Measurements from ENCODE around the gene EDIL3.

The EDIL3 gene

DNA sequence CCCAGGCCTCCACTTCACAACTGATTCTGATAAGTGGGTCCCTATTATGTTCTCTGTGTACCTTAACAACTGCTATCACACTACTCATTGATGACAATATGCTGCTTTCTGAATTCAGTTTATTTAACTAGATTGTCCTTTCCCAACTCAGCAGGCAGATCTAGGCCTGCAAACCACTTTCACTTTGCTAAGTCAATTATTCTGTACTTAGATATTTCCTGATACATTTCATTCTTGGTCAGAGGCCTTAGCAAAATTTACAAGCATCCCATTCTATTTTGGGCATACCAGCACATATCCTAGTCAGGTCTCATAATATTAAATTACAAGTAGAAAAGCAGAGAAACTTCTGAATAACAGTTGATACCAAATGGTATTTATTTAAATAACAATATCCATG, 428.3 kb downstream of the EDIL3 start:
- DNase-seq: peak; percentile 44

DNA sequence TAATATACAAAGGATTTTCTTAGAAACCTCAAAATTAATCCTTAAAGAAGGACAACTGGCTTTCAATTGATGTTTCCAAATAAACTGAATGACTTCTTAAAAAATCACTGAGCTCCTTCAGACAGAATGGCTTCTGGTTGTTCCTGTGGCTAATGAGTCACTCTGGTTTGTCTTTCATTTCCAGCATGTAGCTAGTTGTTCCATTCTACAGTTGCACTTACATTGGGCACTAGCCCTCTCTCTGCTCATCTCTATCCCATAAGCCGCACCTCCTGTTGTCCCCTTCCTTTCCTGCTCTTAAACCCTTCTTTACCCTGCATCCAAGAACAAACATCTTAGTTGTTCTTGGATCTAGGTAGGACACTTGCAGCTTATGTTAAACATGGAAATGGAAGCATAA, 428.8 kb downstream of the EDIL3 start:
- peak; percentile 74 for DNase-seq

DNA sequence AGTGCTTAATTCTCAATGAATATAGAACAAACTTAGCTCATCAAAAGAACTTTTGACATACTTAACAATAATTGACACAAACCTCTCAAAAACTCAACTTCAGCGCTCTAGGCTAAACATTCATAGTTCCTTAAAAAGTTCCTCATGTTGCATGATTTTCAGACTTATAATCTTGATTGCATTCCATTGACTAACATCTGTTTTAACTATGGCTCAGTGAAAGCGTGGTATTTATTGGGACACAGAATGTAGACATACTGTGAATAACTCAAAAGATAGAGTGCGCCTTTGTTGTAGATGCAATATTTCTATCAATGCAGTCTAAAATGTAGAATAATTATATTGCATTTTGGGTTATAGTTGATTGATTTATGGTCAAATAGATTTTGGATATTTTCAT, 436.9 kb downstream of the EDIL3 start:
- DNase-seq: no peak

DNA sequence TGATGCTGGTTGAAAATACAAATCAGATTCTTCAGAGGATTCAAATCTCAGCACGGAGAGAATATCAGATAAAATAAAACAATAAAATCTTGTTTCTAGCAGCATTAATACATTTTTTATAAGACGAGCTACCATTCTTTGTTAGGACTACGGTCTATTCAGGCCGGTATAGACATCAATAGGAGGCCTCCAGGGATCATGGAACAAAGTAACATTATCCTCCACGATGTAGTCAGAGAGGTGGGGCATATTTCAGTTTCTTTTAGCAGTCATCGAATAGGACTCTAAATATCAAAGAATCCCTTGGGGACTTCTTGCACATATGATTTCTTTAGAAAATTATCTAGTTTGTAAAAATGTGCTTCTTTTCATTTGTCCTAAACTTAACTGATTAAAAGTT, 438.2 kb downstream of the EDIL3 start:
- no peak for DNase-seq

DNA sequence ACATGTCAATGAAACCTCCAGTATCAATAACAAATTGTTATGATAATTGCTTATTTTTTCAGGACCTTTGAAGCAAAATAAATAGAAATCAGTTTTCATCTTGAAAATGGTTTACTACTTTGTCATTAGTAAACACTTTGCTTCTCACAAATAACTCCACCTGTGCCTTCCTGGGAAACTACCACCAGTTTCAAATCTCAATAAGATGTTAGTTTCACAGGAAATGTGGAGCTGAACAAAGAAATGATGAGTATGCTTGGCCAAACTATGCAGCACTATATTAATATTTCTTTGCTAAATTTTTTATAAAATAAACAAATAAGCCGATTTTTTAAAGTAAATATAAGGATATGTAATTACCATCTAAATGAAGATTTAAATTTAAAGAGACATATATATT, 442.5 kb downstream of the EDIL3 start:
- no peak for DNase-seq

DNA sequence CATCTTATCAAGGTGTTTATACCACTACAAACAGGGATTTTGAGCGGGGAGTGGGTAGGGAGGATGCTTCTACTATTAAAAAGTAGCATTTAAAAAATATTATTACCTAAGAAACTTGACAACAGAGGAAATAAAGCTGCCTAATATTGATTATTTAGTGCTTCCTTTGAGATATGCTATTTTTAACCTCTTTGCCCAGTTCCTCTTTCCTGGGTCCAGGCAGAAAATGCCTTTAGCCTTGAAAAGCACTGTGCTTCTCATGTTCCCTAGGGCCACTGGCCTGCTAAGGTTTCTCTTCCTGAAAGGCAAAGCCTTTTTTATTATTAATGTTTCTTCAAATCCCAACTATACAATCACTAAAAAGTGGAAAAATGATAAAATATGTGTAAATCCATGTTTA, 446.8 kb downstream of the EDIL3 start:
- DNase-seq: no peak

DNA sequence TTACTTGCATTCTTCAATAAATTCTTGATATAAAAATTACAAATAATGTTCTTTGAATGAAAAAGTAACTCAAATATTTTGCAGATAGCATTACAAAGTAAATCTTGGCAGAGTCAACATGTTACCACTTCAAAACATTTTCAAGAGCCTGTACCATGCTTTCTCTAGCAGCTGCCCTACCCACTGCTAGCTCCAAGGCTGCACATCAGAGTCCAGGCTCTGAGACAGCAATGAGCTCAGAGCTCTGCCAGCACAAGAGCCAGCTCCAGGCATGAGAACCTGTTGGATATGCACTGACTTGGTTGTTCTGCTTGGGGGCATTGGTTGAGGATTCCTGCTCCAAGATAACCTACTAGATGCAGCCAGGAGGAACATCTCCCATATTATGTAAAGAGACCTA, 452.7 kb downstream of the EDIL3 start:
- no peak for DNase-seq

DNA sequence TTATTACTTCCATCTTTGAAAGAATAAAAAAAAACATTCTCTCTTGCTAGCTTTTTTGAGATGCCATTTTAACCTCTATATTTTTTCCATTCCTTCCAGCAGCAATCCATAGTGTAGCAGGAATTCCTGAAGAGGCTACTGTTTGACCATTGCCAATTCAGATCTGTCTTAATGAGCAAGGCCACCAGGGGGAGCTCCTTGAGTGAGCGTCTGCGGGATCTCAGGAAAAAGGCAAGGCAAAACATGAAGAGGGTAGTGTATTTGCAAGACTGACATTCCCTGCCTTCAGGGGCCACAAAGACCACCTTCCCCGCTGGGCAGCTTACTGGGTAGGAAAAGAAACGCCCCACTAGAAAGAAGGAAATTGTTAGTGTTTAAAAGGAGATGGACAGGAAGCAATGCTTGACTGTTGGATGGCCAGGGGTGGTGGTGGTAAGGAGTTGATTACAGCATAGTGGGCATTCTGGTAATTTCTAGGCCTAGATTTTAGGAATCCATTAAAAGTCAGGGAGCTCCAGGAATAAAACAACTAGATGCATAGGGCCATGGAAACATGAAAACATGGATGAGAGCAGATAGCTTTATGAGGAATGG, 457.4 kb downstream of the EDIL3 start:
- DNase-seq: peak; percentile 80

DNA sequence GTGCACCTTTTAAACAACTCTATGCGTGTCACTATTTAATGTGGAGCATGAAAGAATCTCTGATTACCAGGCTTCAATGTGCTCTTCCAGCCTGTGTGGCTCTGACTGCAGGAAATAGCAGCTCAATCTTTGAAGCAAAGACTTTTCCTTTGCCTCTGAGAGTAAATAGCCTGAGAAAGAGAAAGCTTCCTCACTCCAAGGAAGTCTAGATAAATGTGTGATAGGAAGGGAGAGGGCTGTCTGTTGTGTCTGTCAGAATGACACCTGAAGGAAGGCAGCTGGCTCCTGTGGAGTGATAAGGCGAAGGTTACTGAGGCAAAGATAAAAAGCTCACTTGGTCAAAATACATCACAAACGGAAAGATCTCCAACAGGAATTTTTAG, 458.7 kb downstream of the EDIL3 start:
- DNase-seq: no peak

DNA sequence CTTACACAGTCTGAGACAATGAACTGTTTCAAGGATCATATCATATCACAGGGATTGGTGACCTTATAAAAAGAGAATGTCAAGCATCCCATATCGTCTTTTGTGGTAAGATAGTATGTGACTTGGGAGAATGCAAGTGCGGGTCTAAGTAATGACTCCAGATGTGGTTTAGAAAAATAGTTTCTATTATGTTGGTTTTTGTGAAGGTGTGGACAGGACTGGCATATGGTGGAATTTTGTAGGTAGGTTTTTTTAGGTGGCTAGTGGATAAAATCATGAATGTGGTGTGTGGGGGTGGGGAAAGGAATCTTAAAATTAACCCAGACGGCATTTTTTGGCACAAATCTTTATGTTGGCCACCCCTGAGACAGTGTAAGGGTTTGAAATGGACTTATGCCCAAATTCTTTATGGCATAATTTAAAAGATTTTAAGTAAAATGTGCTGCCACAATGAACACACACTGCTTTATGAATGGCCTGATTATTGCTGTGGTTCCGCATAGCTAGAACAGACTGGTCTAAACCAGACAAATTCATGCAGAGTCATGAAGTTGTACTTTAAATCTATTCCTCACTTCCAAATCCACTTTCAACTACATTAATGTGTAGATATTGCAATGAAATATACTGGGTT, 459.2 kb downstream of the EDIL3 start:
- DNase-seq: peak; percentile 97

DNA sequence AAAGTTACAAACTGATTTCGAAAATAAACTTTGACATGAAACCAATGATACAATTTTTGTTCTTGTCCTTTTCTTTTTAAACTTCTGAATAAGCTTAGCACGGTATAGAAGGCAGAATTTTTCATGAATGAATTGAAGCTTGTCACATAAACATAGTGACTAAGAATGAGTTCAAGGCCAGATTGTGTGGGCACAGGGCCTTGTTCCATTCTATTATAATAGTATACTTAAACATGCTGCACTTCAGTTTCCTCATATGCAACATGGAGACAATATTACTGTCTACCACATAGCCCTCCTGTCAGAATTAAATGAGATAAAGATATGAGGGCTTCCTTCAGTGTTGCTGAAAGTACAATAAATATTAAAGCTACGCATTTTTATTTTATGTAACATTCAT, 459.8 kb downstream of the EDIL3 start:
- peak; percentile 80 for DNase-seq

DNA sequence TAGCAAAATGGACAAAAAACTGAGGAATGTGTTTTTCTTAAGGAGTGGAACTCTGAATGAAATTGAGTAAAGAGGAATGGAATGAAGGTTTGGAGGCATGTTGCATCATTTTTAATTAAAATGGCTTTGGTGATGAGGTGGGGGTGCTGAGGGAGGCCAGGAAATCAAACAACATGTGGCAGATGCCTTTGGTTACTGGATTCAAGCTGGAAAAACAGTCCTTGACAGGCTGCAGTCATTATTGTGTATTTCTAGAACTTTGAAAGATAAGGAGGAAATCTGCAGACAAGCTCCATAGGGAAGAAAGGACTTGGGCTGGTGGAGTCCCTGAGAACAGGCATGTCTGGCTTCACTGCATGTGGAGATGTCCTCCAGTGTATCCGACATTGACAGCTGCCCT, 460.5 kb downstream of the EDIL3 start:
- DNase-seq: peak; percentile 90

DNA sequence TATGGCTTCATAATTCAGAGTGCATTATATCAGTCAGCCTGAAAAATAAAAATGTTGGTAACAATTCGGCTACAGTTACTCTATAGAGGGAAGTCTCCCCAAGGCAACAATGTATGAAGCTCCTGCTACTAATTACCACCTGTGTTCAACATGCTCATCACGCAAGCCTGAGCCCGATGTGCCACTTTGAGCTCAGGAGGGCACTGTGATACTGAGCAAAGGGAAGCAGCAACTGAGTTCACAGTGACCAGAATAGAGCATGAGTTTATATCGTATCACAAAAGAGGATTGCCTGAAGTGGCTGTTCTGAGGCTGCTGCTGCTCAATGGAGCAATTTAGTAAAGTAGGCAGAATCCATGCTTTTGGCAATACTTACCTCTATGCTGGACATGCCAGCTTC, 462.0 kb downstream of the EDIL3 start:
- DNase-seq: no peak

DNA sequence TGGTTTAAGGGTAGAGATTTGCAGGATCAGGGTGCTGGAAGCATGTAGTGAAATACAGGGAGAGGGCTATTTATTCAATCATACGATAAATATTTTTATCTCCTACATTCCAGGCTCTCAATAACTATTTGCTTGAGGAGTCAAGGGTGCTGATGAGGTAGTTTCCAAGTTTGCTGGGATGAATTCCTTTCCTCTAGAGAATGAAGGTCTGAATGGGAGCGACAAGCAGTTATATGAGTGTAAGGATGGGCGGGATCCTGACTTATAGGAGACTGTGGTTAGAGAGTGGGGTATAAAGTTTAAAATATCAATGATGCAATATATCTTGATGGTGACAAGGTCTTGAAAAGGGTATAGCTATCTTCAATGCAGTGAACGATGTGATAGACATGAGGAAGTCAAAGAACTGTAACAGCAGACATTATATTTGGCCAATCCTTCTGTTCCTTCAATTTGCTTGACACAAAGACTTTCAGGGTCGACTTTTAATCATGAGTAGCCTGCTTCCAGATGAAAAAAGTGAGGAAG, 462.9 kb downstream of the EDIL3 start:
- peak; percentile 83 for DNase-seq

DNA sequence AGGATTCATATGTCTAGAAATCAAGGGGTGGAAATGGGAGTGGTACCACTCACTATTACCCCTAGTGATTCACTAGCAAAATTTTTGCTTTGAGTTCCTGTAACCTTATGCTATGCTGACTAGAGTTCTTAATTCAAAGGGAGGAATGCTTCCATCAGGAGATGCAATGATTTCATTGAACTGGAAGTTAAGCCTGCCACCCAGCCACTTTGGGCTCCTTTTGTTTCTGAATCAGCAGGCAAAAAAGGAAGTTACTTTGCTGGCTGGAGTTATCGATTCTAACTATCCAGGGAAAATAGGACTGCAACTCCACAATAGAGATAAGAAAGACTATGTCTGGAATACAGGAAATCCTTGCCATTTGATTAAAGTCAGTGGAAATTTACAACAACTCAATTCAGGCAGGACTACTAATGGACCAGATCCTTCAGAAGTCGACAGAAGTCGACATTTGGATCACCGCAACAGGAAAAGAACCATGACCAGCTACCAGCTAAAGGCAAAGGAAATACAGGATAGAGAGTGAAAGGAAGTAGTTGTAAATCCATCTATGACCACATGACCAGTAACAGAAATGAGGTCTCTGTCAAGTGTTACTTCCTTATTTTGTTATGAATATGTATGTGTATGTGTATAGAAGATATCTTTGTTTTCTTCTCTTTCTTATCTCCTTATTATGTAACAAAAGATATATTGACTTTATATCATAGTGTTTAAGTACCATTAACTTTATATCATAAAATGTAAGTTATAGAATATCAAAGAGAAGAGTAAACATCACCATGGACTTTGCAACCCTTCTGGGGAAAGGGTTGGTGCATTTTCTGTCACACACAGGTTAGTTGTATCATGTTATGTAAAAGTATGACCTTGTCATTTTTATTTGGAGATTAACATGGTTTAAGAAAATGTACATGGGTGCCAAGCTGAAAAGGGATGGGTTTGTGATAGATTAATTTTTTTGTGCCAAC, 465.3 kb downstream of the EDIL3 start:
- DNase-seq: peak; percentile 85

DNA sequence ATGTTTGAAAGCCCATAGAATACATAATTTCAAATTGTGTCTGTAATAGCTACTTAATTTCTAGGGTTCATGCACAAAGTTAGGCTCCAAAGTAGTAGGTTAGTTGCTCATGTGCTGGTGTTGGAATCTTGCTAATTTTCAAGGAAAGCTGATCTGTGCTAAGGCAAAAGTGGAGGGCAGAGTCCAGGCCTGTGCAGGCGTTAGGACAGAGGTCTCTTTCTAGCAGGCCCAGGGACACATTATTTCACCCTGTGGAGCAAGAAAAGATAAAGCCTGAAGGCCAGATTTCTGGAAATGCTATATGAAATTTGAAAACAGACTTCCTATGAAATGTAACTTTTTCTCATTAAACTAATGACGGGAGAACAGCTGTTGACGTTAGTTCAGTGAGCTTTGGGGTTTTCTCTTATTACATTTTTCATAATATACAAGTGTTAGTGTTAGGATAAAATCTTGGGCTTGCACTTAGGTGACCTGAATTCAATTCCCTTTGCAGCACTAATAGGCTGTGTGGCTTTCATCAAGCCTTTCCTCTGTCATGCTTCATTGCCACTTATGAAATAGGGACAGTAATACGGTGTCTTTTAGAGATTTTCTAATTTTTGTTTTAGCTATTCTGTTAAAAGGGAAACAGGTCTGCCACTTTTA, 467.3 kb downstream of the EDIL3 start:
- no peak for DNase-seq

DNA sequence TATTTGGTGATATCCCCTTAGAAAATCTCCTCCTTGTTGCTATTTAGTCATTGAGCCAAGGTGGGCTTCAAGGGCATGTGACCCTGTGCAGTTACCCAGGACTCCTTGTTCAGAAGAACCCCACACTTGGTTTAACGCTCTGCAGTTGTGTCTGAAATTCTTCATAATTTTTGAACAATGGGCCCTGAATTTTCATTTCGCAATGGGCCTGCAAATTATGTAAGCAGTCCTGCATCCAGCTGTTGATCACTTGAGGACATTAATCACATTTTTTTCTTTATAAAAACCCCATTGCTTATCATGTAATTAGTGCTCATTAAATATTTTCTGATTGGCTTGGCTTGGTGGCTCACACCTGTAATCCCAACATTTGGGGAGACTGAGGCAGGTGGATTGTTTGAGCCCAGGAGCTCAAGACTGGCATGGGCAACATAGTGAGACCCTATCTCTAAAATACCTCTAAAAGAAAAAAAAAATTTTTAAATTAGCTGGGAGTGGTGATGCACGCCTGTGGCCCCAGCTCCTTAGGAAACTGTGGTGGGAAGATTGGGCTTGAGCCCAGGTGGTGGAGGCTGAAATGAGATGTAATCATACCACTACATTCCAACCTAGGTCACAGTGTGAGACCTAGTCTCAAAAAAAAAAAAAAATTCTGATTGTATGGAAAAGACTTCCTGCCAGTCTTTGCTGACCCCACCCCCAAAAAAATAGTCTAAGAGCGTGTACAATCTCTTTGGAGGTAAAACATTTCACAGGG, 469.8 kb downstream of the EDIL3 start:
- no peak for DNase-seq

DNA sequence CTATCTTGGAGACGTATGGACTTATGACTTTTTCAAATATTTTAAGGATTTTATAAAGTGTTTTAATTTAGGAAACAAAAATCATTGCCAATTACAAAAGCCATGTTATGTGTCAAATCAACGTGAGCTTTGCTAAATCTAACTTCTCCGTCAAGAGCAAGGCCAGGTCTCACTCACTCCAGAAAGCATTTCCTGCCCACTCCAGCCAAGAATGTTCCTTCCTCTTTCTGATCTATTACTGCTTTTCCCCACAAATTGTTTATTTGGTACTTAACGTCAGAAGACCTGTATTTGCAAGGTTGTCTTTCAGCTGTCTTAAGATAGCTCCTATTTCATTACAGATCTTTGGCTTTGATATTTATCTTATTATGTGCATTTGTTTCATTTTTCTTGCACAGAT, 470.5 kb downstream of the EDIL3 start:
- DNase-seq: no peak

DNA sequence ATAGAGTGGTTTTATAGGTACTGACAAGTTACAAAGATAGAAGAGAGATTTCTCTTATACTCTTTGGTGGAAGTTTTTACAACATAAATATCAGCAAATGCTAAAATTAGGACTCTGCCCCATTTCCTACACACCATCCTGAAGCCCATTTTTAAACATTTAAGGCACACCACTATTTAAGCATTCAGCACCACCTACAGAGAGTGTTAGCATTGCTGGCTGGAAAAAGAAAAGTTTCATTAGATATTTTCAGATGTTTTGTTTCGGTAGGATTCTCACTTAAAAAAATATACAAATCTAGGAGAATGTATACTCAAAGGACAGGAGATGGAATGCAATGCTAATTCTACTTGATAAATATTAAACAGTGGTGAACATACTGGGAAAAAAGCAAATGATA, 471.1 kb downstream of the EDIL3 start:
- DNase-seq: no peak

DNA sequence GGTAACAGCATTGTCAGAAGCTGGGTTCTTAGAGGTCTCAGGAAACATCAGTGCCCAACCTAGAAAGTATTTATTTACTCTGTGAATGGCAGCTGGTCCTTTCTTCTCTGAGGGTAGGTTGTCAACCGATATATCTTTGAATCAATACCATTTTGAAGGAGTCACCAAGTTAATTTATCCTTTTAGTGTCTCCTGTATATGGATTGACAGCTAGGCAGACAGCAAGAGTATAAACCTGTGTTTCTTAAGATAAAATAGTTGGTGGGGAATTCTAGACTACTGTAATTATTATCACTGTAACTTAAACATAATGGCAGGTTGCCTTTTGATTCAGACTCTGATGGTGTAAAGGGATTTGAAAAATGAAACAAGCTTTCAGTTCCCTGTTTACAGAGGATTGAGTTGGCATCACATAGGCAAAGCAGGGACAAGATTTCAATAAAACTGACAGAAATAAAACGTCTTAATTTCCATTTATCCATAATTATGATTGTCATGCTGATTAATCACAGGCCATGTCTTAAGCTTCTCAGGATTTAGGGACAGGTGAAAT, 473.2 kb downstream of the EDIL3 start:
- DNase-seq: no peak

DNA sequence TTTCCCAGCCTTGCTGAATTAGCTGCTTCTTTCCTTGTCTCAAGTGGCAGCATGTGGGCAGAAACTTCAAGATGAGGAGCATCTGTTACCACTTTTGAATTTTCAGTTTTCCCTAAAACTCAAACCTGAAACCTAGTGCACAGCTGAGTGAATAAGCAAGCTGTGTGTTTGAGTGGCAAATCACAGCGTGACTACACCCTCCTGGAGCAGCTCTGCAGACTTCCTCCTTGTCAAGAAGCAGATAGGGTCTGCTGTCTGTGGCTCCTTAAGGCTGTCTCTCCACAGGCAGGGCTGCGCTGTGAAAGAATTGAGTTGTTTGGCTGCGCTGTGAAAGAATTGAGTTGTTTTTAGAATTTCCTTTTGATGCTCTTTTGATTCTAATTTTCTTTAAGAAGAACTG, 484.4 kb downstream of the EDIL3 start:
- peak; percentile 59 for DNase-seq
